IPS DF 6.9 (cell line): ENCODE data around the gene POFUT1.

Experiments used
- DNase-seq: peaks from one replicate; pipeline ENCODE4 v3.0.0-alpha.2; 2013; ENCODE audit warnings: low read depth, low spot score
- H3K27ac ChIP-seq: one replicate; pipeline ENCODE4 v1.5.1; 2013; ENCODE audit warnings: low read length, control low read depth
- H3K27me3 ChIP-seq: 2 replicates; pipeline ENCODE4 v1.6.1; 2013; ENCODE audit warnings: mild to moderate bottlenecking, low read length; ENCODE audit not compliant: control insufficient read depth, insufficient read depth
- H3K36me3 ChIP-seq: 2 replicates; pipeline ENCODE4 v1.6.1; 2013; ENCODE audit warnings: low read length; ENCODE audit not compliant: control insufficient read depth, insufficient read depth
- H3K4me1 ChIP-seq: 2 replicates; pipeline ENCODE4 v1.6.1; 2013; ENCODE audit warnings: low read length; ENCODE audit not compliant: control insufficient read depth, insufficient read depth
- H3K4me3 ChIP-seq: 2 replicates; pipeline ENCODE4 v1.5.1; 2013; ENCODE audit warnings: mild to moderate bottlenecking, low read length
- H3K9me3 ChIP-seq: 2 replicates; pipeline ENCODE4 v1.6.1; 2013; ENCODE audit warnings: low read length, inconsistent platforms; ENCODE audit not compliant: control insufficient read depth, insufficient read depth
- WGBS: extraction: QIAGEN DNeasy Blood & Tissue Kit; methylation state at CpG from one replicate; pipeline ENCODE4 v1.1.7; 2013; ENCODE audit warnings: mixed read lengths, missing lambda C conversion rate; ENCODE audit not compliant: insufficient read length, insufficient coverage; 5-methylcytosine and 5-hydroxymethylcytosine counted together

Gene POFUT1

DNA sequence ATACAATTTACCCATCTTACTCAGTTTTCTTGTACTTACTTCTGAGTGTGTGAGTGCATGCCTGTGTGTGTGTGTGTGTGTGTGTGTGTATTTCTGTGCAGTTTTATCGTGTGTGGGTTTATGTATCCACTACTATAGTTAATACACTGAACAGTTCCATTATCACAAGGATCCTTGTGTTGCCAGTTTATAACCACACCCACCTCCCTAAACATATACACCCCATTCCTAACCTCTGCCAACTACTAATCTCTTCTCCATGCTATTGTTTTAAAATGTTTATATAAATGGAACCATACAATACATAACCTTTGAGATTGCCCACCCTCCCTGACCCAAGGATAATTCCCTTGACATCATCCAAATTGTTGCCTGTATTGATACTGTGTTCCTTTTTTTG is 18.7 kb downstream of the POFUT1 start:
- peaks cover 10% of the 10 kb centered on the region; the same call in 1 of the 2 replicates for H3K36me3 ChIP-seq
- no peaks in the 10 kb centered on the region for H3K4me1 ChIP-seq
- WGBS, result no CpG with 5 or more reads among the region's 1 CpG
- no peak overlapping the region for H3K27ac ChIP-seq
- no peak overlapping the region for H3K4me3 ChIP-seq
- no peaks in the 10 kb centered on the region for H3K9me3 ChIP-seq
- H3K27me3 ChIP-seq, result no peaks in the 10 kb centered on the region
- no peak for DNase-seq

DNA sequence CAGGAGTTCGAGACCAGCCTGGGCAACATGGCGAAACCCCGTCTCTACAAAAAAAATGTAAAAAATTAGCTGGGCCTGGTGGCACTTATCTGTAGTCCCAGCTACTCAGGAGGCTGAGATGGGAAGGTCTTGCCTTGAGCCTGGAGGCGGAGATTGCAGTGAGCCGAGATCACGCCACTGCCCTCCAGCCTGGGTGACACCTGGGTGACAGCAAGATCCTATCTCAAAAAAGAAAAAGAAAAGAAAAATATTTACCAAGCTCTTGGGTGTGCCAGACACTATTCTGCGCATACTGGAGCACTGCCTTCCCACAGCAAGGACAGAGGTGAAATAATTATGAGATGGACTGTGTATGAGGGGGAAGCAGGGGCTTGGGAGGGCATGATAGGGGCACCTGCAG is 19.6 kb downstream of the POFUT1 start:
- no peak overlapping the region for H3K27ac ChIP-seq
- no peaks in the 10 kb centered on the region for H3K4me1 ChIP-seq
- H3K9me3 ChIP-seq, result no peaks in the 10 kb centered on the region
- DNase-seq, result no peak
- H3K36me3 ChIP-seq, result peaks cover 10% of the 10 kb centered on the region; the same call in 1 of the 2 replicates
- no CpG with 5 or more reads among the region's 7 CpGs for WGBS
- no peak overlapping the region for H3K4me3 ChIP-seq
- no peaks in the 10 kb centered on the region for H3K27me3 ChIP-seq

DNA sequence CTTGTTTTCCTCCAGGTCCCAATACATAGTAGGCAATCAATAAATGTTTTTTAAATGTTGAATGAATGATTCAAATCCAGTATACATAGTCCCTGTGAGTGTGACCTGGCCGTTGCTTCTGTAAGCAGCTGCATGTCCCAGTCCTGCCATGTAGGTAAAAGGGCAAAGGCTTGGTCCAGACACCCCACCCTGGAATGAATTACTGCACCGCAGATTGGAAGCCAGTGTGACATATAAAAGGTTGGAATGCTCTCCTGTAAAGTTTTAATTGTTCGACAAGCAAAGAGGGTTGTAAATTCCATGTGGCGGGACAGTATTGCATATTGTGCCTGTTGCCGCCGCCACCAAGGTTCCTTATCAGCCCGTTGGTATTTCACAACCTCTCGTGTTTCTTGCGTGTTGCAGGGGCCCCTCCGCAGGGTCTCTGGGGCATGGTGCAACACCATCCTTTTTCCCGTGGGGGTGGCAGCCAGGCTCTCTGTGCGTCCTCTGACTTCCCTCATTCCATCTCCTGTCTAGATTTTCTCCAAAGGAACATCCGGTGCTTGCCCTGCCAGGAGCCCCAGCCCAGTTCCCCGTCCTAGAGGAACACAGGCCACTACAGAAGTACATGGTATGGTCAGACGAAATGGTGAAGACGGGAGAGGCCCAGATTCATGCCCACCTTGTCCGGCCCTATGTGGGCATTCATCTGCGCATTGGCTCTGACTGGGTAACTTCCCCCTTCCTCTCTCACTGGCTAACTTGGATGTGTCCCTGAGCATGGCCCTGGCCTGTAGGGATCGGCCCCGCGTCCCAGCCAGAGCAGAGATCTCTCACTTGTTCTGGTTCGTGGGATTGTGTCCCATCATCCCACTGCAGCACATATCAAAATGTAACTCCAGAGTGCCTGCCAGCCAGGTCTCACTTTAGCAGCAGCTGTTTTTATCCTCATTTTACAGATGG is 20.3 kb downstream of the POFUT1 start:
- DNase-seq, result no peak
- H3K27me3 ChIP-seq, result no peaks in the 10 kb centered on the region
- no peaks in the 10 kb centered on the region for H3K9me3 ChIP-seq
- H3K4me3 ChIP-seq, result no peak overlapping the region
- H3K36me3 ChIP-seq, result peaks cover 7% of the 10 kb centered on the region; the same call in 1 of the 2 replicates
- no peak overlapping the region for H3K27ac ChIP-seq
- no CpG with 5 or more reads among the region's 22 CpGs for WGBS
- H3K4me1 ChIP-seq, result no peaks in the 10 kb centered on the region

DNA sequence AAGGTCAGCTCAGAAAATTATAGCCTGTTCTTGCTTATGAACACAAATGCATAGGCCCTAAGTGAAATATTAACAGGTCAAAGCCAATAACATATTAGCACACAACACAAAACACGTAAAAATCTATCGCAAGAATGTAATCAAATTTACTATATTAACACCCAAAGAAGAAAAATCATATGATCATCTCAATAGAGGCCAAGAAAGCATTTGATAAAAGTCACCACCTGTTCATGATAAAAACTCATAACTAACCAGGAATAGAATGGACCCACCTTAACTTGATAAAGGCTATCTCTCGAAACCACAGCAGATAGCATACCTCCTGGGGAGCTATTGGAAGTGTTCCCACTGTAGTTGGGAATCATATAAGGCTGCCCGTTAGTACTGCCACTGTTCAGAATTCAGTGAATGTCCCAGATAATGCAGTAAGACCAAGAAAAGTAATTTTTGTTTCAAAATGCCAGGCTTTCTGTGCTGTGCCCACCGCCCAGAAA is 21.6 kb downstream of the POFUT1 start:
- peaks cover 7% of the 10 kb centered on the region; the same call in 1 of the 2 replicates for H3K36me3 ChIP-seq
- H3K27ac ChIP-seq, result no peak overlapping the region
- DNase-seq, result no peak
- H3K4me3 ChIP-seq, result no peak overlapping the region
- 100% methylated on average over 2 of the region's 5 CpGs for WGBS
- no peaks in the 10 kb centered on the region for H3K27me3 ChIP-seq
- no peaks in the 10 kb centered on the region for H3K9me3 ChIP-seq
- H3K4me1 ChIP-seq, result no peaks in the 10 kb centered on the region

DNA sequence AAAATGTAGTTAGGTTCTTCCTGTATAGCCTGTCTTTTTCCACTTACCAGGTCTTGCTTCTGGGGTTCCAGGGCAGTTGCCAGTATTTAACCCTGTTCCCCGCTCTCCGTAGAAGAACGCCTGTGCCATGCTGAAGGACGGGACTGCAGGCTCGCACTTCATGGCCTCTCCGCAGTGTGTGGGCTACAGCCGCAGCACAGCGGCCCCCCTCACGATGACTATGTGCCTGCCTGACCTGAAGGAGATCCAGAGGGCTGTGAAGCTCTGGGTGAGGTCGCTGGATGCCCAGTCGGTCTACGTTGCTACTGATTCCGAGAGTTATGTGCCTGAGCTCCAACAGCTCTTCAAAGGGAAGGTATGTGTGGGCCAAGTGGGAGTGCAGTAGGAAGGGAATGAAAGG is 23.0 kb downstream of the POFUT1 start:
- Histone ChIP-seq H3K27ac (no peak overlapping the region), H3K9me3 (no peaks in the 10 kb centered on the region), H3K36me3 (peaks cover 16% of the 10 kb centered on the region; the same call in 1 of the 2 replicates), H3K4me1 (no peaks in the 10 kb centered on the region), H3K27me3 (no peaks in the 10 kb centered on the region), H3K4me3 (no peak overlapping the region)
- WGBS, result no CpG with 5 or more reads among the region's 13 CpGs
- no peak for DNase-seq

DNA sequence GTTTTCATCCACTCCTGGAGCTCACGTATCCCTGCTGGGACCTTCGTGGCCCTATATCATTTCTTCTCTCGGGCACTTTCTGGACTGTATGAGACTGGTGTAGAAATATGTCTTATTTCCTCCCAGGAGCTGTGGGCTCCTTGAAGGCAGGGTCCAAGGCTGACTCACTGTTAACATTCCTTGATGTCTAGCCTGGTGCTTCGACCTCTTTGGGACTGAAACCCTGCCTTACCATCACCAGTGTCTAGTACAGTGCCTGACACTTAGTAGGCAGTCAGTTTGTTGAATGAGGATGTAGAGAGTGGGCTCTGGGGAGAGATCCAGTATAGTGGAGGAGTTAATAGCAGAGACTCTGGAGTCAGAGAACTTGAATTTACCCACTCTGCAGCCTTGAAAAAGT is 23.6 kb downstream of the POFUT1 start:
- no peak overlapping the region for H3K27ac ChIP-seq
- H3K4me3 ChIP-seq, result no peak overlapping the region
- no CpG with 5 or more reads among the region's 4 CpGs for WGBS
- no peaks in the 10 kb centered on the region for H3K27me3 ChIP-seq
- DNase-seq, result no peak
- H3K9me3 ChIP-seq, result no peaks in the 10 kb centered on the region
- peaks cover 16% of the 10 kb centered on the region; the same call in 1 of the 2 replicates for H3K36me3 ChIP-seq
- H3K4me1 ChIP-seq, result no peaks in the 10 kb centered on the region

DNA sequence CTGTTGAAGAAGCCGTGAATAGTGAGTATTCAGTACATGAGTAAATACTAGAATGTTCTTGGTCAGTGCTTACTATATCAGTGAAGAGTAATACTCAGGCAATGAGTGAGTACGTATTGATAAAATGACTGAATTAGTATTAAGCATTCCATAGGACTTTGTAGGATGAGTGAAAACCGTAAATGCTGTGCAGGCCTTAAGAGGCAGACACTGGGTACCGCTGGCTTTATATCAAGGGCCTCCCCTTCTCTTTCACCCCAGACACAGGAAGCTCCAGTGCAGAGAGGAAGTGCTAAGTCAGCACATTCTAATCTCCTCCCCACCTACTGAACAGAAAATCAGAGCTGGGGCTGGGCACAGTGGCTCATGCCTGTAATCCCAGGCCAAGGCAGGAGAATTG is 24.2 kb downstream of the POFUT1 start:
- H3K4me1 ChIP-seq, result no peaks in the 10 kb centered on the region
- H3K36me3 ChIP-seq, result peaks cover 16% of the 10 kb centered on the region; the same call in 1 of the 2 replicates
- DNase-seq, result no peak
- H3K27ac ChIP-seq, result no peak overlapping the region
- H3K27me3 ChIP-seq, result no peaks in the 10 kb centered on the region
- no peaks in the 10 kb centered on the region for H3K9me3 ChIP-seq
- WGBS, result no CpG with 5 or more reads among the region's 4 CpGs
- H3K4me3 ChIP-seq, result no peak overlapping the region

DNA sequence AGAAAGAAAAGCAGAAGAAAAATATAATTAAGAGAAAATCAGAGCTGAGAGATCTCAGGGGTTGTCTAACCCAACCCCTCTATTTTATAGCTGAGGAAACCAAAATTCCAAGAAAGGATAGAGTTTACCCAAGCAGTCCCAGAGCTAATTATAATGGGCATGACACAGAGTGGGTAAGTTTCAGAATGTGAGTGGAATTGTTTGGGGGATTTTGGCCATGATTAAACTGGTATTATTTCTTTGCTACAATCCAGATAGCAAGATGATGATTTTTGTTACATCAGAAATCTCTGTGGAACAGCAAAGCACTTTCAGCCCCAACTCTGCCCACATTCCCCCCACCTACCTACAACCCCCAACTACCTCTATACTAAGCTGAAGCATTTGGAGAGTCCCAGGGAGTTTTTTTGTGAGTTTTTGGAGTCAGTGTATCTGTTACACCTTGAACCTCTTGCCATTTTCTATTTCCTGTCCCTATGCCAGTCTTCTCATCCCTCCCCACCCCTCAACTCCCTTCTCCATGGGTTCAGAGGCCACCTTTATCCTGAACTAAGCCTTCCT is 24.7 kb downstream of the POFUT1 start:
- no peaks in the 10 kb centered on the region for H3K4me1 ChIP-seq
- no peaks in the 10 kb centered on the region for H3K27me3 ChIP-seq
- H3K36me3 ChIP-seq, result peaks cover 16% of the 10 kb centered on the region; the same call in 1 of the 2 replicates
- H3K27ac ChIP-seq, result no peak overlapping the region
- H3K9me3 ChIP-seq, result no peaks in the 10 kb centered on the region
- H3K4me3 ChIP-seq, result no peak overlapping the region
- no peak for DNase-seq

DNA sequence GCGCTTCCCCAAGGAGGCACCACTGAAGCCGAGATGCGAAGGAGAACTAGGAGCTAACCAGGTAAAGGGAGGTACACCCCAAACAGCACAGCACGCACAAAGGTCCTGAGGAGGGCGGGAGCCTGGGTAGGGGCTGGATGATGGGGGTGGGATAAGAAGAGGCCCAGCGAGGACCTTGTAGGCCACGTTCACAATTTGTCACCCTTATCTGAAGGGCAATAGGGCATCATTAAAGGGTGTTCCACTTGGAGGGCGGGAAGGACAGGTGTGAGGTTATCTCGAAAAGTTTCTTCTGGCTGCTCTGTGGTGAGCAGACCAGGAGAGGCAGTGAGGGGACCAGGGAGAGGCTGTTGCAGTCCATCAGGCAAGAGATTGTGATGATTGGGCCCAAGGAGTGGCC is 25.6 kb downstream of the POFUT1 start:
- Histone ChIP-seq H3K4me3 (no peak overlapping the region), H3K27ac (no peak overlapping the region), H3K4me1 (no peaks in the 10 kb centered on the region), H3K9me3 (no peaks in the 10 kb centered on the region), H3K27me3 (no peaks in the 10 kb centered on the region), H3K36me3 (peaks cover 16% of the 10 kb centered on the region; the same call in 1 of the 2 replicates)
- no peak for DNase-seq
- WGBS, result no CpG with 5 or more reads among the region's 9 CpGs

DNA sequence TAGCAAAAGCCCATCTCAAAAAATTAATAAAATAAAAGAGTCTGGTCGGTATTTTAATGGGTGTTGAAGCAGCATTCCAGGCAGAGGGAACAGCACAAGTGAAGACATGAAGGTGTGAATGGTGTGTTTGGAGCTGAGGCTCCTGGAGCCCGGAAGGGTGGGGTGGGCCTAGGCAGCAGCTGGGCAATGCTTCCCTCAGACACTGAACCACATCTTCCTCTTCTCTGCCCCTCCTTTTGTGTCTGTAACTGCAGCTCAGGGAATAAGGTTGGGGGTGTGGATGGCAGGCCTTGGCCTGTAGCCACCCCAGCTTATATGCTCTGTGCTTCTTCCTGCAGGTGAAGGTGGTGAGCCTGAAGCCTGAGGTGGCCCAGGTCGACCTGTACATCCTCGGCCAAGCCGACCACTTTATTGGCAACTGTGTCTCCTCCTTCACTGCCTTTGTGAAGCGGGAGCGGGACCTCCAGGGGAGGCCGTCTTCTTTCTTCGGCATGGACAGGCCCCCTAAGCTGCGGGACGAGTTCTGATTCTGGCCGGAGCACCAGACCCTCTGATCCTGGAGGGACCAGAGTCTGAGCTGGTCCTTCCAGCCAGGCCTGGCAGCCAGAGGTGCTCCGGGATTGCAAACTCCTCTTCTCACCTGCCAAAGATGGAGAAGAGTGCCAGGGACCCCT is 26.6 kb downstream of the POFUT1 start:
- Histone ChIP-seq H3K4me3 (no peak overlapping the region), H3K27me3 (no peaks in the 10 kb centered on the region), H3K36me3 (peaks cover 16% of the 10 kb centered on the region; the same call in 1 of the 2 replicates), H3K9me3 (no peaks in the 10 kb centered on the region), H3K27ac (no peak overlapping the region), H3K4me1 (no peaks in the 10 kb centered on the region)
- DNase-seq, result no peak
- WGBS, result no CpG with 5 or more reads among the region's 13 CpGs
